ENCODE results near the gene PRPH2. TPM values are rescaled to one million over a fixed set of nuclear protein-coding genes. Genes with fewer than 3 reads are reported as not detected.

The PRPH2 gene
- polyA plus RNA-seq, 3 donors: 0.05 TPM; not detected in 2

DNA sequence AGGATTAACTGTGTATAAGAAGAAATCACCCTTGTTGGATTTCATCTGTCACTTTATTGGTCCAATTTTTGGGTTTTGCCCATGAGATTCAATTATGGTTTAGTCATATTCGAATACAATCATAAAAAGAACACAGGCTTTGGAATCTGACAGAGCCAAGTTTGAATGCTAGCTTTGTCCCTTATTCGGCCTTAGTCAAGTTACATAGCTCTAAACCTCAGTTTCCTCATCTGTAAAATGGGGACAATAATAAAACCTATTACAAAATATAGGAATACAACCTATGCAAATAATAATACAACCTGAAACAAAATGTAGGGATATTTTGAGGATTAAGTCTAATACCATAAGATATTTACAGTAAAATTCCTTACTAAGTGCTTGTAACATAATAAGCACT lies 57.7 kb downstream of the PRPH2 start:
- Mint-ChIP-seq H3K4me3 (no peak overlapping the region), H3K27ac (no peak overlapping the region), H3K27me3 (ENCODE audit: low read depth in 3 of 3) (no peaks in the 10 kb centered on the region), H3K4me1 (peaks cover 2% of the 10 kb centered on the region), H3K36me3 (peaks cover 76 to 92% of the 10 kb centered on the region in 2 donors), H3K9me3 (no peaks in the 10 kb centered on the region)
- peaks cover 16% of the 10 kb centered on the region for H4K20me1 ChIP-seq (ENCODE audit: insufficient read depth, low read length)
- no peaks in the 10 kb centered on the region for H3K4me1 ChIP-seq (ENCODE audit: control insufficient read depth in 1 of 2, insufficient read depth in 2 of 2, low read length in 2 of 2)
- no peak overlapping the region for H3K27ac ChIP-seq (ENCODE audit: low read depth in 1 of 2, low read length in 2 of 2)
- H3K36me3 ChIP-seq (replicated peaks in 1 of 2; ENCODE audit: control insufficient read depth in 1 of 2, insufficient read depth in 2 of 2, low read length in 2 of 2): peaks cover 77 to 97% of the 10 kb centered on the region in 2 donors
- H3K9ac ChIP-seq (ENCODE audit: insufficient read depth, low read length, poor library complexity, severe bottlenecking): no peak overlapping the region
- H3K9me3 ChIP-seq (replicated peaks in 1 of 2; ENCODE audit: control insufficient read depth in 1 of 2, insufficient read depth in 1 of 2, low read length in 2 of 2): no peaks in the 10 kb centered on the region
- no CpG with 5 or more reads among the region's 2 CpGs for WGBS (ENCODE audit: insufficient coverage)
- H3K79me2 ChIP-seq (ENCODE audit: insufficient read depth, low read length): no peaks in the 10 kb centered on the region
- intact Hi-C loops (cut with micrococcal nuclease): loop anchor here (5.0 kb wide), 4 partner anchors 63 to 233 kb away; partner anchors contain the start of gene RPL7L1 (in 2 of the 2)
- no peak overlapping the region for H3K4me3 ChIP-seq (replicated peaks in 1 of 3; ENCODE audit: low read depth in 2 of 3, low read length in 3 of 3)
- TF ChIP-seq, protein P1, sequence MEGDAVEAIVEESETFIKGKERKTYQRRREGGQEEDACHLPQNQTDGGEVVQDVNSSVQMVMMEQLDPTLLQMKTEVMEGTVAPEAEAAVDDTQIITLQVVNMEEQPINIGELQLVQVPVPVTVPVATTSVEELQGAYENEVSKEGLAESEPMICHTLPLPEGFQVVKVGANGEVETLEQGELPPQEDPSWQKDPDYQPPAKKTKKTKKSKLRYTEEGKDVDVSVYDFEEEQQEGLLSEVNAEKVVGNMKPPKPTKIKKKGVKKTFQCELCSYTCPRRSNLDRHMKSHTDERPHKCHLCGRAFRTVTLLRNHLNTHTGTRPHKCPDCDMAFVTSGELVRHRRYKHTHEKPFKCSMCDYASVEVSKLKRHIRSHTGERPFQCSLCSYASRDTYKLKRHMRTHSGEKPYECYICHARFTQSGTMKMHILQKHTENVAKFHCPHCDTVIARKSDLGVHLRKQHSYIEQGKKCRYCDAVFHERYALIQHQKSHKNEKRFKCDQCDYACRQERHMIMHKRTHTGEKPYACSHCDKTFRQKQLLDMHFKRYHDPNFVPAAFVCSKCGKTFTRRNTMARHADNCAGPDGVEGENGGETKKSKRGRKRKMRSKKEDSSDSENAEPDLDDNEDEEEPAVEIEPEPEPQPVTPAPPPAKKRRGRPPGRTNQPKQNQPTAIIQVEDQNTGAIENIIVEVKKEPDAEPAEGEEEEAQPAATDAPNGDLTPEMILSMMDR (IDR thresholded peaks at IDR 0.05): no peak
- no peak overlapping the region for H2AFZ ChIP-seq (ENCODE audit: insufficient read depth, low read depth, low read length, poor library complexity, severe bottlenecking)
- DNase-seq: no peak
- no peaks in the 10 kb centered on the region for H3K27me3 ChIP-seq (ENCODE audit: control insufficient read depth in 2 of 2, insufficient read depth in 2 of 2, low read length in 2 of 2)
- no peak overlapping the region for H3K4me2 ChIP-seq (replicated peaks; ENCODE audit: extremely low read depth, low read length, poor library complexity, severe bottlenecking)

DNA sequence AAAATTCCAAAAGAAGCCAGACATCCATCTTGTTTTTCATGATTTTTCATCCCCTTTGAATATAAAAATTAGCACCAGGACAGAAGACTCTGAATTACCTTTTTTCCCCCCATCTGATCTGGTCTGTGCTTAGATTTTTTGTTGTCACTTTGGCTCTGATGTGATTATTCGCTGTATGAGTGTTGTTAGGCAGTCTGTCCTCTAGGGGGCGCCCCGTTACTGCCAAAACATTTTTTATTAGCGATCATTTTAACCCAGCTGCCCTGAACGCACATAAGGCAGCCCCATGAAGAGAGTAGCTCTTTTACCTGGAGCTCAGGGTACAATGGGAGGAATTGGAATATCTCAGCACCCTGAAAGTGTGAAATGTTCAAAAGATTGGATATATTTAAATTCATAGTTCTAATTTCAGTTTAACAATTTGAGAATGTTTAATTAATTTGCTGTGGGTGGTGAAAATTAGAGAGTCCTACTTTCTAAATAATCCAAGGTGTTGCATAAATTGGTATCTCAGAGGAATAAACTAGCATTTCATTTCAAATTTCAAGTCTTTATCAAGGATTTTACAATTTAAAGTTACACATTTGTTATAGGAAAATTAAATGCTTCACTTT lies 60.8 kb downstream of the PRPH2 start:
- H3K9me3 Mint-ChIP-seq: no peaks in the 10 kb centered on the region
- no CpG with 5 or more reads among the region's 5 CpGs for WGBS (ENCODE audit: insufficient coverage)
- Histone ChIP-seq H3K79me2 (ENCODE audit: insufficient read depth, low read length) (no peaks in the 10 kb centered on the region), H3K4me2 (replicated peaks; ENCODE audit: extremely low read depth, low read length, poor library complexity, severe bottlenecking) (no peak overlapping the region), H3K27me3 (ENCODE audit: control insufficient read depth in 2 of 2, insufficient read depth in 2 of 2, low read length in 2 of 2) (no peaks in the 10 kb centered on the region), H3K9ac (ENCODE audit: insufficient read depth, low read length, poor library complexity, severe bottlenecking) (no peak overlapping the region), H3K4me1 (ENCODE audit: control insufficient read depth in 1 of 2, insufficient read depth in 2 of 2, low read length in 2 of 2) (no peaks in the 10 kb centered on the region), H2AFZ (ENCODE audit: insufficient read depth, low read depth, low read length, poor library complexity, severe bottlenecking) (no peak overlapping the region), H3K27ac (ENCODE audit: low read depth in 1 of 2, low read length in 2 of 2) (no peak overlapping the region), H4K20me1 (ENCODE audit: insufficient read depth, low read length) (peaks cover 12% of the 10 kb centered on the region), H3K9me3 (replicated peaks in 1 of 2; ENCODE audit: control insufficient read depth in 1 of 2, insufficient read depth in 1 of 2, low read length in 2 of 2) (no peaks in the 10 kb centered on the region), H3K36me3 (replicated peaks in 1 of 2; ENCODE audit: control insufficient read depth in 1 of 2, insufficient read depth in 2 of 2, low read length in 2 of 2) (peaks cover 84 to 97% of the 10 kb centered on the region in 2 donors), H3K4me3 (replicated peaks in 1 of 3; ENCODE audit: low read depth in 2 of 3, low read length in 3 of 3) (no peak overlapping the region)
- H3K36me3 Mint-ChIP-seq: peaks cover 72 to 92% of the 10 kb centered on the region in 2 donors
- TF ChIP-seq, protein P1 (IDR thresholded peaks at IDR 0.05): peak; percentile 89
- peak; percentile 58 to 76 (median 68) for DNase-seq
- no peaks in the 10 kb centered on the region for H3K27me3 Mint-ChIP-seq (ENCODE audit: low read depth in 3 of 3)
- peak overlapping the region in 3 of 7 donors; percentile 1 to 45 (median 22) for H3K27ac Mint-ChIP-seq
- H3K4me3 Mint-ChIP-seq: no peak overlapping the region
- intact Hi-C loops (cut with micrococcal nuclease): loop anchor here (2.0 to 5.0 kb wide), 5 partner anchors 65 to 236 kb away; partner anchors contain the start of gene RPL7L1 (in 2 of the 2)
- peaks cover 2% of the 10 kb centered on the region for H3K4me1 Mint-ChIP-seq
